ENCODE measurements around the gene OAS2. TPM values are rescaled to one million over a fixed set of nuclear protein-coding genes. Genes with fewer than 3 reads are reported as not detected.

The OAS2 gene
- total and polyA plus RNA-seq, 2 donors (not counting 1 experiment from before 2014, with no cell fraction given) = 31.6 to 59.3 TPM

- H3K27ac ChIP-seq (ENCODE audit: low read length in 2 of 2) = no peak overlapping the region
- WGBS (ENCODE audit: insufficient coverage) = 97% methylated on average over 7 of the region's 7 CpGs
- no peaks in the 10 kb centered on the region for H3K9me3 ChIP-seq (ENCODE audit: control extremely low read depth in 1 of 3, control insufficient read depth in 2 of 3, insufficient read depth in 1 of 3, low read length in 2 of 3)
- peaks cover 28% of the 10 kb centered on the region for H3K4me1 Mint-ChIP-seq
- ChIA-PET POLR2A (no interaction called here), CTCF (no interaction called here)
- DNase-seq (no peak), ATAC-seq (ENCODE audit: low read depth) (no peak)
- H3K4me3 ChIP-seq (ENCODE audit: control extremely low read depth in 1 of 5, extremely low read depth in 1 of 5, insufficient read depth in 1 of 5, low read depth in 2 of 5, low read length in 4 of 5) = no peak overlapping the region
- H3K36me3 ChIP-seq (replicated peaks in 1 of 2; ENCODE audit: control extremely low read depth in 1 of 2, control insufficient read depth in 1 of 2, extremely low read depth in 1 of 2, insufficient read depth in 2 of 2, low read length in 1 of 2) = peaks cover 0 to 6% of the 10 kb centered on the region in 2 experiments
- H3K4me2 ChIP-seq (replicated peaks; ENCODE audit: low read depth, low read length, poor library complexity, severe bottlenecking) = no peak overlapping the region
- no peak overlapping the region for H3K9ac ChIP-seq (ENCODE audit: low read length)
- intact Hi-C loops (cut with micrococcal nuclease) = loop anchor here (5.0 kb wide), 1 partner anchor 102 kb away; no protein-coding TSS in a partner anchor
- TF ChIP-seq CTCF (IDR thresholded peaks at IDR 0.05) (no peak), EZH2 (IDR thresholded peaks at IDR 0.05; ENCODE audit: borderline replicate concordance, insufficient read depth, low read depth, low read length, poor library complexity, severe bottlenecking) (no peak)
- H3K27me3 Mint-ChIP-seq = no peaks in the 10 kb centered on the region
- no peaks in the 10 kb centered on the region for H4K20me1 ChIP-seq (ENCODE audit: control insufficient read depth, insufficient read depth, low read length, poor library complexity, severe bottlenecking)
- H3K9me3 Mint-ChIP-seq (ENCODE audit: insufficient read depth) = no peaks in the 10 kb centered on the region
- no peaks in the 10 kb centered on the region for H3K27me3 ChIP-seq (replicated peaks in 1 of 4; ENCODE audit: control extremely low read depth in 1 of 4, control insufficient read depth in 3 of 4, insufficient read depth in 4 of 4, low read length in 3 of 4)
- peaks cover 32% of the 10 kb centered on the region for H3K79me2 ChIP-seq (ENCODE audit: control insufficient read depth, insufficient read depth, low read length)
- H2AFZ ChIP-seq (ENCODE audit: insufficient read depth, low read depth, low read length, poor library complexity, severe bottlenecking) = no peak overlapping the region
- H3K4me1 ChIP-seq (ENCODE audit: control insufficient read depth in 2 of 2, insufficient read depth in 2 of 2, low read length in 2 of 2) = peaks cover 14 to 25% of the 10 kb centered on the region in 2 donors
- H3K4me3 Mint-ChIP-seq = no peak overlapping the region
- H3K27ac Mint-ChIP-seq = no peak overlapping the region
Observed at GRCh38 chr12:112974904-112975303, 3.4 kb upstream of the OAS2 start.

GRCh38 chr12:112977139-112977538 is 1.2 kb upstream of the OAS2 start:
- peak overlapping the region; percentile 87 for H2AFZ ChIP-seq (ENCODE audit: insufficient read depth, low read depth, low read length, poor library complexity, severe bottlenecking)
- POLR2A ChIA-PET = interaction anchor here (1.0 kb wide), 1 partner anchor 70 kb away, joined by 4 read pairs; the partner anchor contains the start of gene OAS1
- intact Hi-C loops (cut with micrococcal nuclease) = loop anchor here (5.0 kb wide), 1 partner anchor 100 kb away; no protein-coding TSS in a partner anchor

More at GRCh38 chr12:112977139-112977538, 1.2 kb upstream of the OAS2 start:
- 75% methylated on average over 1 of the region's 3 CpGs for WGBS (ENCODE audit: insufficient coverage)
- Histone ChIP-seq H3K4me2 (replicated peaks; ENCODE audit: low read depth, low read length, poor library complexity, severe bottlenecking) (peak overlapping the region; percentile 79), H4K20me1 (ENCODE audit: control insufficient read depth, insufficient read depth, low read length, poor library complexity, severe bottlenecking) (no peaks in the 10 kb centered on the region), H3K4me3 (ENCODE audit: control extremely low read depth in 1 of 5, extremely low read depth in 1 of 5, insufficient read depth in 1 of 5, low read depth in 2 of 5, low read length in 4 of 5) (no peak overlapping the region), H3K79me2 (ENCODE audit: control insufficient read depth, insufficient read depth, low read length) (peaks cover 55% of the 10 kb centered on the region), H3K9ac (ENCODE audit: low read length) (peak overlapping the region; percentile 73), H3K36me3 (replicated peaks in 1 of 2; ENCODE audit: control extremely low read depth in 1 of 2, control insufficient read depth in 1 of 2, extremely low read depth in 1 of 2, insufficient read depth in 2 of 2, low read length in 1 of 2) (peaks cover 0 to 3% of the 10 kb centered on the region in 2 experiments), H3K27ac (ENCODE audit: low read length in 2 of 2) (peak overlapping the region; percentile 90 to 94), H3K27me3 (replicated peaks in 1 of 4; ENCODE audit: control extremely low read depth in 1 of 4, control insufficient read depth in 3 of 4, insufficient read depth in 4 of 4, low read length in 3 of 4) (no peaks in the 10 kb centered on the region), H3K4me1 (ENCODE audit: control insufficient read depth in 2 of 2, insufficient read depth in 2 of 2, low read length in 2 of 2) (peaks cover 35 to 39% of the 10 kb centered on the region in 2 donors), H3K9me3 (ENCODE audit: control extremely low read depth in 1 of 3, control insufficient read depth in 2 of 3, insufficient read depth in 1 of 3, low read length in 2 of 3) (peaks cover 0 to 3% (median 0%) of the 10 kb centered on the region in 3 donors)
- Mint-ChIP-seq H3K9me3 (ENCODE audit: insufficient read depth) (no peaks in the 10 kb centered on the region), H3K27ac (peak overlapping the region; percentile 98), H3K4me3 (no peak overlapping the region), H3K27me3 (no peaks in the 10 kb centered on the region), H3K4me1 (peaks cover 51% of the 10 kb centered on the region)
- CTCF ChIA-PET = interaction anchor here (0.6 to 3.4 kb wide), 7 partner anchors 11 to 308 kb away, joined by 3 to 50 read pairs (median 8); no protein-coding TSS in a partner anchor
- DNase-seq = no peak
- no peak for TF ChIP-seq CTCF (IDR thresholded peaks at IDR 0.05)
- no peak for TF ChIP-seq EZH2 (IDR thresholded peaks at IDR 0.05; ENCODE audit: borderline replicate concordance, insufficient read depth, low read depth, low read length, poor library complexity, severe bottlenecking)
- no peak for ATAC-seq (ENCODE audit: low read depth)
